Type B pancreatic cell (in vitro differentiated cells): ENCODE results near the gene EIF2S3. TPM values are rescaled to one million over a fixed set of nuclear protein-coding genes. Genes with fewer than 3 reads are reported as not detected.

Experiments used
- DNase-seq: peaks from one replicate; pipeline ENCODE4 v3.0.0; 2021; ENCODE audit warnings: mixed read lengths; ENCODE audit not compliant: unreplicated experiment; ENCODE audit errors: extremely low spot score
- H3K27ac Mint-ChIP-seq: 2 replicates; pipeline ENCODE4 v1.8.0; 2021; ENCODE audit warnings: mild to moderate bottlenecking, mixed read lengths
- H3K27me3 Mint-ChIP-seq: 2 replicates; pipeline ENCODE4 v1.8.0; 2021; ENCODE audit warnings: mixed read lengths
- H3K36me3 Mint-ChIP-seq: 2 replicates; pipeline ENCODE4 v1.8.0; 2021; ENCODE audit warnings: mixed read lengths
- H3K4me1 Mint-ChIP-seq: one replicate; pipeline ENCODE4 v1.8.0; 2021; ENCODE audit warnings: mixed read lengths; ENCODE audit not compliant: unreplicated experiment
- H3K4me3 Mint-ChIP-seq: 2 replicates; pipeline ENCODE4 v1.8.0; 2021; ENCODE audit warnings: mild to moderate bottlenecking, mixed read lengths
- H3K9me3 Mint-ChIP-seq: 2 replicates; pipeline ENCODE4 v1.8.0; 2021; ENCODE audit warnings: mixed read lengths
- total RNA-seq: library from RNA; stranded (reverse); gene quantifications from 2 replicates; pipeline ENCODE4 v1.2.1, GENCODE V29; 2021; ENCODE audit warnings: low replicate concordance
- TF ChIP-seq, protein P1 (sequence below): fragments of 200-600 bp; sonication (generic); conservative IDR thresholded peaks from 2 replicates; pipeline ENCODE4 v1.5.0; 2021; ENCODE audit warnings: antibody characterized with exemption, mild to moderate bottlenecking

The EIF2S3 gene
- total RNA-seq, 1 donor from 2014 or later, result 418 TPM

DNA sequence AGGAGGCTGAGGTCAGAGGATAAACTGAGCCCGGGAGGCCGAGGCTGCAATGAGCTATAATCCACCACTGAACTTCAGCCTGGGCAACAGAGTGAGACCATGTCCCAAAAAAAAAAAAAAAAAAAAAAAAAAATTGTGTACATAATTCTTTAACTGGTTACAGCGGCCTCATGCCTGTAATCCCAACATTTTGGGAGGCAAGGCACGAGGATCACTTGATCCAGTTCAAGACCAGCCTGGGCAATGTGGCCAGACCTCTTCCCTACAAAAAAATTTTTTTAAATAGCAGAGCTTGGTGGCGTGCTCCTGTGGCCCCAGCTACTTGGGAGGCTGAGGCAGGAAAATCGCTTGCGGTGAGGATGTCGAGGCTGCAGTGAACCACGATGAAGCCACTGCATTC, 37.1 kb upstream of the EIF2S3 start:
- Mint-ChIP-seq H3K36me3 (peaks cover 15% of the 10 kb centered on the region), H3K27ac (no peak overlapping the region), H3K9me3 (no peaks in the 10 kb centered on the region), H3K27me3 (no peaks in the 10 kb centered on the region), H3K4me1 (peaks cover 33% of the 10 kb centered on the region), H3K4me3 (no peak overlapping the region)
- no peak for DNase-seq
- TF ChIP-seq, protein P1, sequence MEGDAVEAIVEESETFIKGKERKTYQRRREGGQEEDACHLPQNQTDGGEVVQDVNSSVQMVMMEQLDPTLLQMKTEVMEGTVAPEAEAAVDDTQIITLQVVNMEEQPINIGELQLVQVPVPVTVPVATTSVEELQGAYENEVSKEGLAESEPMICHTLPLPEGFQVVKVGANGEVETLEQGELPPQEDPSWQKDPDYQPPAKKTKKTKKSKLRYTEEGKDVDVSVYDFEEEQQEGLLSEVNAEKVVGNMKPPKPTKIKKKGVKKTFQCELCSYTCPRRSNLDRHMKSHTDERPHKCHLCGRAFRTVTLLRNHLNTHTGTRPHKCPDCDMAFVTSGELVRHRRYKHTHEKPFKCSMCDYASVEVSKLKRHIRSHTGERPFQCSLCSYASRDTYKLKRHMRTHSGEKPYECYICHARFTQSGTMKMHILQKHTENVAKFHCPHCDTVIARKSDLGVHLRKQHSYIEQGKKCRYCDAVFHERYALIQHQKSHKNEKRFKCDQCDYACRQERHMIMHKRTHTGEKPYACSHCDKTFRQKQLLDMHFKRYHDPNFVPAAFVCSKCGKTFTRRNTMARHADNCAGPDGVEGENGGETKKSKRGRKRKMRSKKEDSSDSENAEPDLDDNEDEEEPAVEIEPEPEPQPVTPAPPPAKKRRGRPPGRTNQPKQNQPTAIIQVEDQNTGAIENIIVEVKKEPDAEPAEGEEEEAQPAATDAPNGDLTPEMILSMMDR, result no peak

DNA sequence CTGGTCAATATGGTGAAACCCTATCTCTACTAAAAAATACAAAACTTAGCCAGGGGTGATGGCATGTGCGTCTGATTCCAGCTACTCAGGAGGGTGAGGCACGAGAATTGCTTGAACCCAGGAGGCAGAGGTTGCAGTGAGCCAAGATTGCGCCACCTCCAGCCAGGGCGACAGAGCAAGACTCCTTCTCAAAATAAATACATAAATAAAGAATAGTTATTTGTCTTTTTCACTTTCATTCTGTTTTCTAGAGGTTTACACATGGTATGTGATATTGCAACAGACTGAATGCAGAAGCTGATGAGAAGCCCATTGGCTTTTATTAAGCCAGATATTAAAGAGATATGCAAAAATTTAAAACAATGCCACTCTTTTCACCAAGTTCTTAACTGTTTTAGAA, 35.9 kb upstream of the EIF2S3 start:
- Mint-ChIP-seq H3K27me3 (no peaks in the 10 kb centered on the region), H3K27ac (no peak overlapping the region), H3K9me3 (no peaks in the 10 kb centered on the region), H3K4me3 (no peak overlapping the region), H3K4me1 (peaks cover 37% of the 10 kb centered on the region), H3K36me3 (peaks cover 21% of the 10 kb centered on the region)
- DNase-seq, result no peak
- TF ChIP-seq, protein P1, result no peak

DNA sequence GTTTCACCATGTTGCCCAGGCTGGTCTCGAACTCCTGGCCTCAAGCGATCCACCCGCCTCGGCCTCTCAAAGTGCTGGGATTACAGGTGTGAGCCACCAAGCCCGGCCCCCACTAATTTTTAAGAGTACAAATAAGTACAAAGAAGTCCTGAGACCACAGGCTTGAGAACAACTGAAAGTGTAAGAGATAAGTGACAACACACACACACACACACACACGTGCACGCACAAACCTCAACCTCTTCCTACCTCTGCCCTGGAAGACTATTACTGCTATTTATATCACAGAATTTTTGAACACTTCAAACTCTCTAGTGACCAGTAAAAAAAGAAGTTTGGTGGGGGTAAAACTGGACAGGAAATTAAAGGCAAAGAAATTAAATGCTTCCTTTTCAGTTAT, 35.3 kb upstream of the EIF2S3 start:
- peaks cover 20% of the 10 kb centered on the region for H3K36me3 Mint-ChIP-seq
- no peak for DNase-seq
- peaks cover 34% of the 10 kb centered on the region for H3K4me1 Mint-ChIP-seq
- no peak overlapping the region for H3K4me3 Mint-ChIP-seq
- H3K9me3 Mint-ChIP-seq, result no peaks in the 10 kb centered on the region
- H3K27ac Mint-ChIP-seq, result no peak overlapping the region
- no peaks in the 10 kb centered on the region for H3K27me3 Mint-ChIP-seq
- TF ChIP-seq, protein P1, result no peak

DNA sequence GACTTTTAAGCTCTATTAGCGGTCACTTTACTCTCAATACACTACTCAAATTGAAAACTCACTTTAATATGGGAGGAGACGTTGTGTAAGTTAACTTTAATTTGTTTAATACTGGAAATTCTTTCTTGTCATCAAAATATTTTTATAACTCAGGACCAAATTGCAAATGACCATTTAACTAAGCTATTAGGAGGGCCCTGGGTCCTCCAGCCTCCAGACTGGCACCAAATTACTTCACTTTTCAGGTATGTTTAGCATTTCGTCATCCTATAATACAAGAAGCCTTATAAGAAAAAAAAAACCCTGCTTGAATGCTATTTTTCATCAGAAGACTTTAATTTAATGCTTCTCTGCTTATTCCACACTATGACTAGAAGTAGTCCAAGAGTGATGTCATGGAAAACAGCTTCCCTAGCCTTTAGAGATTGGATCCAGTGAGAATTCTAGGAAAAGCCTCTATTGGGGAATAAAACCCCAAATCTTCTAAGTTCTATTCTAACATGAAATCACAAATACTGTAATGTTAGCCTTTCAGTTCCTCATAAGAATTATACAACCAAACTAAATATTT, 34.4 kb upstream of the EIF2S3 start:
- Mint-ChIP-seq H3K4me3 (no peak overlapping the region), H3K4me1 (peaks cover 30% of the 10 kb centered on the region), H3K9me3 (no peaks in the 10 kb centered on the region), H3K27me3 (no peaks in the 10 kb centered on the region), H3K27ac (no peak overlapping the region), H3K36me3 (peaks cover 18% of the 10 kb centered on the region)
- TF ChIP-seq, protein P1, result no peak
- no peak for DNase-seq

DNA sequence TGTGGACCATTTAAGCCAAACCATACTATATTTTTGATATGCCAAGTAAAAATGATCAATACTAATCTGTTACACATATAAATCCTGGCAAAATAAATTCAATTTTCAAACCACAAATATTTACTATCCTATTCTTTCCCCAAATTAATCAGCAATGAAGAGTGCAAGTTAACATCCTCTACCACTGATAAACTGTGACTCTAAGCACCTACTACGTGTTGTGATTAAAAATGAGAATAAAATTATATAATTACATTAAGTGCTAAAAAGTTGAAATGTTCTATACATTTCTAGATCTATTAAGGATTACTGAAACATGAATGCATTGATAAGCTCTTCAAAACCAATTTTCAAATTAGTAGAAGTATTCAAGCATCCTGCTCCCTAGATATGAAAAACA, 31.2 kb upstream of the EIF2S3 start:
- DNase-seq, result no peak
- Mint-ChIP-seq H3K9me3 (no peaks in the 10 kb centered on the region), H3K36me3 (peaks cover 15% of the 10 kb centered on the region), H3K27me3 (no peaks in the 10 kb centered on the region), H3K4me3 (peak overlapping the region; percentile 89), H3K4me1 (peaks cover 30% of the 10 kb centered on the region), H3K27ac (peak overlapping the region; percentile 40)
- TF ChIP-seq, protein P1, result no peak
